ENCODE measurements around the gene MAB21L2.
"Not testable (repeated sequence)": the region's sequence is repeated elsewhere in the genome, so short reads cannot be mapped to it uniquely, and the experiment has no call there.

Gene MAB21L2

DNA sequence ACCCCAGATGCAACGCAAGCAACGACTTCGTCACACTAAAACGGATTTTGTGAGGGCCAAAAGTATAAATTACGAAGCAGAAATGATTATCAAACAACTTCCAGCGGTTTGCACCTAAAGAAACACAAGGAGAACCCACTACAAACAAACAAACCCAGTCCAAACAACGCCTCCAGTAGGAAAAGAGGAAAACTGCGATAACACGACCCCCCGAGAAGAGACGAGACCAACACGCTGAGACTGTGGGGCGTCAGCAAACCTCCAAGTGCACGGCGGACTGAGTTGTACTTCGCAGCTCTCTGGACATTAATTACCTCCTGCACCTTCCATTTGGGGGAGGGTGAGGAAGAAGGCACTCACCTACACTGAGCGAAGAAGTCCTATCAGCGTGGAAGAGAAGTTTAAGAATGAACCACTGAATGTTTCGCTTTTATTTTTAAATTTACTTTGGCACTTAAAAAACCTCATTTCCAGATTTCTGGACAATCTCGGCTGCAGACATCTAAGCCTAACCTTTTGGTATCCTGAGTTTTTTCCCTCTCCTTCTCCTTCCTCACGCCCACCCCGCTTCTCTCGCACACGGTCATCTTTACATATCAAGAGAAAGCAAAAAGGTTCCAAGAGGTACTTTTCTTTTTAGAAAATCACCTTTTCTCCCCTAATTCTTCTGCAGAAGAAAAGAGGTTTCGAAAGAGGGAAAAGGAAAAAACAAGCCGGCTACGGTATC, at the start of gene MAB21L2:
MAB21L2 (plus strand) TSS at position 6 of the 727 bp plus-strand sequence. CDS start 879 bp downstream, outside the sequence.
- DNase-seq: no peak

DNA sequence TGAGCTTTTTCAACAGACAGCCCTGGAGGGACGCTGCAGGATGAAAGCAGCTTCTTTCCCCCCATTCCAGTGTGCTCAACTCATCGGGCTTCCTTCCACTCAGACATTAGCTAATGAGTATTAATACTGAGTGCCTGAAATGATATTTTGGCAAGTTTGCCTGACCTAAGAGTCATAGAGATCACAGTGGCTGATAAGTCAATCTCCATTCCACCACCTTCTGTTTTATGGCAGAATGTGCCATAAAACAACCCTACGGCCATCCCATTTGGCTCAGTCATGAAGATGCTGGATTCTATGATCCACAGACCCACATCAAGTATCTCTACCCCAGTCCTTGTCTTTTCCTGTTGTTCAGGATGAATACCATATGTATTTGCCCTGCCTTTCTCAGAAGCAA, 48.3 kb upstream of the MAB21L2 start:
- no peak for DNase-seq

GRCh38 chr4:150534818-150535217, 47.1 kb upstream of the MAB21L2 start:
- DNase-seq: no peak

GRCh38 chr4:150537911-150538310, 44.0 kb upstream of the MAB21L2 start:
- not testable (repeated sequence) for DNase-seq

DNA sequence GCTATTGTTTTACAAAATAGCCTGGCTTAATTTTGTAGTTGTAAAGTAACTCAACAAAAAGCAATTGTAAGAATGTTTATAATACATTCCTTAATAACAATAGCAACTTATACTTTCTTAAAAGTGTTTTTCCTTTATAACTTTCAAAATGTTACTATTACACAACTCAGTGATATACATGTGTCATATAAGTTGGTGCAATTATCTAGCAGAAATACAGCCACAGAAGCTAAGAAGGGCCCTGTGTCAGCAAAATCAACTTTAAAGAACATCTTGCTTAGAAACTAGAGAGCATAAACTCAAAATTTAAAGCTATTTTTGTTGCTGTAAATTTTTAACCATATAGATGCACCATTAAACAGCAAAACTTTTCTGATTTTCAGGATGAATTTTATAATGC, 41.4 kb upstream of the MAB21L2 start:
- no peak for DNase-seq

DNA sequence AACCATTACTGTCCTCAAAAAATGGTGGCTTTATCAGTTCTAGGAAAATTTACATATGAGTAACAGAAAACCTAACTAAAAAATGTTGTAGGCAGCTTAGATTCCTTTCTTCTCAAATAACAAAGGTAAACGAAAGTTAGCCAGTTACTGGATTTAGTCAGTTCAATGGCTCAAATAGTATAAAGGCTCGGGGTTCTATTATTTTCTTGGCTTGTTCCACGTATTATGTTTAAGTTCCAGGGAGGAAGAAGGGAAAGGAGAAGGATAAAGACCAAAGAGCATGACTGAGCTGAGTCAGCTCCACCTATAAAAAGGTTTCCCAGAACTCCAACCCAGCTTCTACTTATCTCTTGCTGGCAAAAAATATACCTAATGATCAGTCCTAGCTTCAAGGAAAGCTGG, 41.0 kb upstream of the MAB21L2 start:
- no peak for DNase-seq

GRCh38 chr4:150541681-150542080, 40.3 kb upstream of the MAB21L2 start:
- DNase-seq: no peak

DNA sequence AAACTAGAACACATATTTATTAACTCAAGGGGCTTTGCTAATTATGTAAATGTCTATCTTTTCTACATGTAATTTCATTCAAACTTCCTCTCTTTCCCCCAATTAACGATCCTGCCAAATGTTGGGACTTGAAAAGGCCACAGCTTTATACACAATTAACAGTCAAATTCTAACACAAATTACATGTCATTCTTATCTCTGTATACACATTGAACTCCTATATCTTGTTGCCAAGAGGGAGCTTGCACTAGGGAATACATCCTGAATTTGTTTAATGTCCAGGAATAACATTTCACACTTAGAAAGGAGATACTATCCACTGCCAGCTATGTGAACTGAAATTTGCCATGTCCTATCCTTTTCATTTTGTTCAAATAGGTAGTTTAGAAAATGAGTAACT, 38.9 kb upstream of the MAB21L2 start:
- peak; percentile 27 to 47 for DNase-seq

GRCh38 chr4:150546286-150546685, 35.7 kb upstream of the MAB21L2 start:
- DNase-seq: no peak

DNA sequence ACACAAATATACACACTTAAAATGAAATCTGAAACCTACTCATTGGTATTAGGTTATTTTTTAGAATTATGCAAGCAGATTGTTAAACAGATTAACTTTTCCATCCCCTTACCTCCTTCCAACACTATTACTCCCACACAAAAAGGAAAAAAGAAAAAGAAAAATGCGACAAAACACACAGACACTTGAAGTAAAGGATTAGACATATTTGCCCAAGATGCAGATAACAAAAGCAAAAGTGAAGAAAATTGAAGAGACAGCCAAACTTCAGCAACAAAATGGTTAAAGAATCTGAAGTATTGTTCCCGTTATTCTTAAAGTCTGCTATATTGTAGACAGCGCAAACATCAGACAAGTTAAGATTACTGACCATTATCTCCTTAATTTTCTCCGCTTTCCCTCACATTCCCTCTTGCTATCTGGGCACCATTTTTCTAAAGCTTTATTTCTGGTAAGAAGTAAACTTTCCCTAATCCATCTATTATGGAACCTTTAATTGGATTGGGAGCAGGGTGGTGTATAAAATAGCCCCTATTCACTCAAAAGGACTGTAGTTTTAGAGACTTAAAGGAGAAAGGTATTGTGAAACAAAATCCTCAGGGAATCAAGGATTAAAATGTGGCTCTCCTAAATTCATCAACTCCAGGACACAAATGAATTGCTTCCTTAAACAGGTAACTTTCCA, 34.7 kb upstream of the MAB21L2 start:
- no peak for DNase-seq

- DNase-seq: not testable (repeated sequence)
These were observed 24.1 kb upstream of the MAB21L2 start for GRCh38 chr4:150557811-150558210.

DNA sequence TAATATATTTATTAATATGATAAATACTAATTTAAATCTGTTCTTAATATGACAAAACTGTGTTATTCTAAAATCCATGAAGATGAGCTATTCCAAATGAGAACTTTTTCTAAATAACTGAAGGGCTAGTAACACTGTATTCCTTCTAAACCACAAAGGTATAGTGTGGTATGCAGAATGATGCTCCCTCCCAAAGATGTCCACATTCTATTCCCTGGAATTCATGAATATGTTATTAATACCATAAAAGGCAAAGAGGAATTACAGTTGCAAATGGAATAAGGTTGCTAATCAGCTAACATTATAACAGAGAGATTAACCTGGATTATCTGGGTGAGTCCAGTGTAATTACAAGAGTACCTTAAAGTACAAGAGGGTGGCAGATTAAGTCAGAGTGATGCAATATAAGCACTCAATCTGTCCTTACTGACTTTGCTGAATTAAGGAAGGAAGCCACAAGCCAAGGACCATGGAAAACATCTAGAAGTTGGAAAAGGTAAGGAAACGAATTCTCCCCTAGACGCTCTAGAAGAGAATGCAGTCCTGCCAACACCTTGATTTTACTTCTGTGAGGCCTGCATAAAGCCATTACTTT, 20.7 kb upstream of the MAB21L2 start:
- no peak for DNase-seq

- DNase-seq: no peak
These were observed 19.7 kb upstream of the MAB21L2 start for GRCh38 chr4:150562250-150562649.

DNA sequence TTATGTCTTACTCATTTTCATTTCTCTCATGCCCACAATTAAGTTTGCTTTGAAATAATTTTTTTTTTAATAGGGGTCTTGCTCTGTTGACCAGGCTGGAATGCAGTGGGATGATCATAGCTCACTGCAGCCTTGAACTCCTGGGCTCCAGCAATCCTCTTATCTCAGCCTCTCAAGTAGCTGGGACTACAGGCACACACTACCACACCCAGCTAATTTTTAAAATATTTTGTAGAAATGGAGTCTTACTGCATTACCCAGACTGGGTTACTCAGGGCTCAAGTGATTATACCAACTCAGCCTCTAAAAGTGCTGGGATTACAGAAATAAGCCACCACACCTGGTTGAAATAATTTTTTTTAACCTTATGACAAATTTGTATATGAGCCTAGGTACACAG, 19.2 kb upstream of the MAB21L2 start:
- no peak for DNase-seq

GRCh38 chr4:150564967-150565366, 17.0 kb upstream of the MAB21L2 start:
- DNase-seq: not testable (repeated sequence)

DNA sequence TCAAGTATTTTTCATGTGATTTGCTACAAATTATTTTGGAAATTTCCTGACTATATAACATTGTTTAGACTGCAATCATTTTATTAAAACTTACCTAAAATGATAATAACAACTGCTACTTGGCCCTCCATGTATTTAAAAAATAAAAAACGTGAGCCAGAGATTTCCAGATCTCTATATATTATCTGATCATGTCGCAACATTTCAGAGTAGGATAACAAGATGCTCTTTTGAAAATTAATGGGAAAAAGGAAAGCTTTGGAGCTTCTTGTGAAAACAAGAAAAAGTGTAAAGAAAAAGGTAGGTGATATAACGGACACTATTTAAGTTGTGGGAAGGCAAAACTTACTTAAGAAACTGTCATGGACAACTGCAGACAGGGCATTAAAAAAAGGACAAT, 14.9 kb upstream of the MAB21L2 start:
- DNase-seq: no peak

DNA sequence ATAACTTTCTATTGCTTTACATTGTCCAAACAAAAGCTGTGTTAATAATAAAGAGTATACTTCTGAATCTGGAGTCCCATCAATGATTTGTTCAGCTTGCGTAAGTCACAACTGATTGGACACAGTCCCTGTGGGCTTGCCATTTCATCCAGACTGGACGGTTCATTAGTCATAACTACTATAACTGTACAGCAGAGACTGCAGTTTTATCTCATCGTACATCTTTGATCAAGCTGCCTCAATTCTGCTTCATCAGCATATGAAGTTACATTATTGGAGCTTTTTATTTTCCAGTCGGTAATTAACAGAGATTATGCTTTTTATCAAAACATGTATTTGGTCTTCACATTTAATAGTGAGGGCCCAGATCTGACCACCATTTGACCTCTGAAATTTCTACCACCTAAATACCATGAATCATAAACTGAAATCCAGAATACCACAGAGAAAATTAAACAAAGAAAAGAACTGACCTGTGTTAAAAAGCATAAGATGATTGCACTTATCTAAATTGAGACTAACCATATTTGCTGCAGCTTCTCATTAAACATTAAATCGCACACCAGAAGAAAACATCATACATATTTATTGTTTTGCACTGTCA, 12.5 kb upstream of the MAB21L2 start:
- no peak for DNase-seq

GRCh38 chr4:150569998-150570535, 11.9 kb upstream of the MAB21L2 start:
- DNase-seq: no peak

DNA sequence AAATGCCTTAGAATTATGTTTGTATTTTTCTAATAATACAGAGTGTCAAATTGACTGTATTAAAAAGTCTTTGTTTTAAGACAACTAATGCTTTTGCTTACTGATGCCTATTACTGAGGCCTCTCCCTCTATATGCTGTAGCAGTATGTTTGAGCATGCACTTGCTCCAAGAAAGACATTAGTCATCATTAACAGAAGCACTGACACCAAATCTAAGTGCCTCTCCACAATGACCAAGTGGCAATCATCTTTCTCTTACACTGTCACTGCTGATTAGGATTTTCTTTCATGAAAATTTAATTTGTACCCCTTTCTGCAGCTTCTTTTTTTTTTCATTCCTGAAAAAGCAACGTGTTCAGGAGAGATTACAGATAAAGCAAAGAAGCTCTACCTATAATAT, 11.1 kb upstream of the MAB21L2 start:
- no peak for DNase-seq

- peak; percentile 51 to 77 for DNase-seq
These were observed 9.0 kb upstream of the MAB21L2 start for GRCh38 chr4:150572704-150573504.

DNA sequence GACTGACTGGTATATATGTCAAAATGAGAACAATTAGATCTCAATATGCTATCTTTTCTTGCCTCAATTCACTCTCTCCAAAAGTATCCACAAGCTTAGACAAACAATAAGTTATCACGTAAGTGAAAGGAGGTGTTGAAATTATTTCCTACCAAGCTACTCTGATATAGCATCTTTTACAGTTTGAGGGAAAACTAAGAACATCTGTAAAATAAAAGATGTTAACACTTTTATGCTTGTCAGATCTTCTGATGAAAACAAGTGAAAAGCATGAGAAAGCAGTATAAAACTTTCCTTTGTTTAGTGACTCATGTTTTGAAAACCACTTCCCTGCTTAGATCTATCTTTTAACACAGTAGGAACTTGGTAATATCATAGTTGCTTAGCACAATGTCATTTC, 8.4 kb upstream of the MAB21L2 start:
- no peak for DNase-seq

GRCh38 chr4:150574678-150575077, 7.3 kb upstream of the MAB21L2 start:
- DNase-seq: no peak

GRCh38 chr4:150577796-150578195, 4.2 kb upstream of the MAB21L2 start:
- no peak for DNase-seq
